GM10266 (cell line): Measurements from ENCODE around the gene C4orf50.
"Not testable (repeated sequence)": the region's sequence is repeated elsewhere in the genome, so short reads cannot be mapped to it uniquely, and the experiment has no call there.

ENCODE experiments used
- DNase-seq: peaks from one replicate; pipeline ENCODE4 v3.0.0; 2012; ENCODE audit errors: extremely low spot score
- TF ChIP-seq, protein P1 (sequence below): IDR thresholded peaks from 2 replicates; pipeline ENCODE4 v1.5.1; 2012; ENCODE audit warnings: mild to moderate bottlenecking, low read depth; ENCODE audit not compliant: control insufficient read depth, insufficient read depth; ENCODE audit errors: missing control alignments

Gene C4orf50

DNA sequence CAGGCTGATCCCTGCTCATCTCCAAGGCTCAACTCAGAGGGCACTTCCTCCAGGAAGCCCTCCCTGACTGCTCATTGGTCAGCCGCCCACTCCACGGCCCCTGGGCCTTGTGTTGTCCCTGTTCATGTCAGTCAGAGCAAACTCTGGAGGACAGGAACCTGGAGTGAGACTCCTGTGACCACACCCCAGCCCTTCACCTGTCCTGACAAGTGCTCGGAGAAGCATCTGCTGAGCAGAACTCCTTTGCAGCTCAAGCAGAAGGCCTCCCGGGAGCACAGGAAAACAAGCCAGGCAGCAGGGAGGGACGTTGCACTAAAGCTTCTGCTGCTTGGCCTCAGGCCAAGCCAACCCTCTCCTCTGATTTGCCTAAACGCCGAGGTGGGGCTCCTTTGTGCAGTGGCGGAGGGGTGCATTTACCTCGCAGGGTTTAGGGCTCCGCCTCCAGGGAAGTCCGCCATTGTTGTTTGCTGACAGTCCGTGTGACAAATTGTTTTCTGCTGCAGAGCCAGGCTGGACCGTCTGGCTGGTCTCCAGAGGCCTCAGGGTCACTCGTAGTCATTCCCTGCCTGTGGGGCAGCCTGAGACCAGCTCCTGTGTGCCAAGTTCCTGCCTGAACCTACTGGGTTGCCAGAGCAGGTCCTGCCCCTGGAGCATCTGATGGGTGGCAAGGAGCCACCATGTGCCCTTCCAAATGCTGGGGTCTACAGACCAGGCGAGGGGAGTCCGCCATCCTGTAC is 61.8 kb downstream of the C4orf50 start:
- DNase-seq = no peak
- TF ChIP-seq, protein P1, sequence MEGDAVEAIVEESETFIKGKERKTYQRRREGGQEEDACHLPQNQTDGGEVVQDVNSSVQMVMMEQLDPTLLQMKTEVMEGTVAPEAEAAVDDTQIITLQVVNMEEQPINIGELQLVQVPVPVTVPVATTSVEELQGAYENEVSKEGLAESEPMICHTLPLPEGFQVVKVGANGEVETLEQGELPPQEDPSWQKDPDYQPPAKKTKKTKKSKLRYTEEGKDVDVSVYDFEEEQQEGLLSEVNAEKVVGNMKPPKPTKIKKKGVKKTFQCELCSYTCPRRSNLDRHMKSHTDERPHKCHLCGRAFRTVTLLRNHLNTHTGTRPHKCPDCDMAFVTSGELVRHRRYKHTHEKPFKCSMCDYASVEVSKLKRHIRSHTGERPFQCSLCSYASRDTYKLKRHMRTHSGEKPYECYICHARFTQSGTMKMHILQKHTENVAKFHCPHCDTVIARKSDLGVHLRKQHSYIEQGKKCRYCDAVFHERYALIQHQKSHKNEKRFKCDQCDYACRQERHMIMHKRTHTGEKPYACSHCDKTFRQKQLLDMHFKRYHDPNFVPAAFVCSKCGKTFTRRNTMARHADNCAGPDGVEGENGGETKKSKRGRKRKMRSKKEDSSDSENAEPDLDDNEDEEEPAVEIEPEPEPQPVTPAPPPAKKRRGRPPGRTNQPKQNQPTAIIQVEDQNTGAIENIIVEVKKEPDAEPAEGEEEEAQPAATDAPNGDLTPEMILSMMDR = no peak

DNA sequence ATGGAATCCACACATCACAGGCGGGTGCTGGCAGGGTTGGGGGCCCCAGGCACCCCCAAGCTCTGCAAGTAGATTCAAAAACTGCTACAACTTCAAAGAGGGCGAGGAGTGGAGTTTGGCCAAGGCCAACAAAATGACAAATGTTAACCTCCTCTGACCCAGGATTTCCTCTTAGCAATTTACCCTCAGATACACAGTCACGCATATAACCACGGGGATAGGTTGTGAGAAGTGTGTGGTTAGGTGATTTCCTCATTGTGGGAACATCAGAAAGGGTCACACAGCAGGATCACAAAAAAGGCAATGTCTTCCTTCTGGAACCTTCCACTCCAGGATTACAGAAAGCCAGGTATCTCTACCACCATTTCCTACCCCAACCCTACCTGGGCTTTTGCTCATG is 62.4 kb downstream of the C4orf50 start:
- TF ChIP-seq, protein P1 = no peak
- DNase-seq = no peak

DNA sequence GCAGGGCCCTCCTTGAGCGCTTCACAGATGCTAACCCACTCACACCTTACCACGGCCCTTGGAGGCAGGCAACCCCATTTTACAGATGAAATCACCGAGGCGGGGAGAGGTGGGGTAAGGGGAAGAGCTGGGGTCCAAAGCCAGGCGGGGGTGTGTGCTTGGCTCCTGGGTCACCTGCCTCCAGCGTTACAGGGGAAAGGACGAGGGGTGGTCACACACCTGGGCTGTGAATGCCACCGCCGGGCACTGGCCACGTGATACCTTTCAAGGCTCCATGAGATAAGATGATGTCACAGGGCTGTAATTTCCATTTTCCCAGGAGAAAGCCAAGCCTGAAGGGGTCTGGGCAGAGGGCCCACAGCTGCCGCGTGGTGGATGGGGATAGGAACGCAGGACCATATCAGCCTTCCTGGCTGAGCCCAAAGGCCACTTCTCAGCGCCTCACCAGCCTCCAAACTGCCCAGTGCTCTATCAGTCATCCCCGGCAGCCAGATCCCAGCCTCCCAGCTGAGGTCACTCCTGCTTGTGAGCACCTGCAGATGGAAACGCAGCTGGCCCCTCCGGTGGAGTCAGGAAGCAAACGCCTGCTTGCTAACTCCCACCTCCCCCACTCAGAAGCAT is 62.9 kb downstream of the C4orf50 start:
- TF ChIP-seq, protein P1 = no peak
- no peak for DNase-seq

DNA sequence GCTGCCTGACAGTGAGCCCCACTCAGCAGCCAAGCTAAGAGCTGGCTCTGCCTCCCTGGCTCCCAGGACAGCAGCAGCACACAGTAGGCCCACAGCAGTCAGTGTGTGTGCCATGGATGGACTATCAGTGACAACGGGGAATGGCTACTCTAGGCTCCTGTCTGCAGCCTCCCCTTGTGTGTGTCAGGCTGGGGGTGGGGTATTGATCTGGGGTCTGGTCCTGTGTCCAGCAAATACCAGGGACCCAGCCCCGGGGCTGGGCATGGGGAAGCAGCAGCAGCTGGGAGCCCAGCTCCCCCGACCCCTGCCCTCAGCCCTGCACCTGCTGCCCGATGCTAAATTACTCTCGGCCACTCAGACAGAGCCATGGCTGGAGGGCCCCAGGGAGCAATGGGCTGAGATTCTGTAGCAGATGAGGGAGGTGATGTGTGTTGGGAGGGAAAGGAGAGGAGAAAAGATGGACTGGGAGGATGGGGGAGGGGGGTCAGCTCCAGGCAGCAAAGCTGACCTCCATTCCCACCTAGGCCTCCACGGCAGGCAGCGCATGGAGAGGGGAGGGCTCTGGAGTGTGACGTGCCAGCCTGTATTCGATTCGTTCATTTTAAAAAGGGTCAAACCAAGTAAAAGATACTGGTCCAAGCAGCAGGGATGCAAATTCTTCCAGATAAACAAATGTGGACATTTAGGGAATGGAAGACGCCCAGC is 64.0 kb downstream of the C4orf50 start:
- DNase-seq = no peak
- TF ChIP-seq, protein P1 = no peak

DNA sequence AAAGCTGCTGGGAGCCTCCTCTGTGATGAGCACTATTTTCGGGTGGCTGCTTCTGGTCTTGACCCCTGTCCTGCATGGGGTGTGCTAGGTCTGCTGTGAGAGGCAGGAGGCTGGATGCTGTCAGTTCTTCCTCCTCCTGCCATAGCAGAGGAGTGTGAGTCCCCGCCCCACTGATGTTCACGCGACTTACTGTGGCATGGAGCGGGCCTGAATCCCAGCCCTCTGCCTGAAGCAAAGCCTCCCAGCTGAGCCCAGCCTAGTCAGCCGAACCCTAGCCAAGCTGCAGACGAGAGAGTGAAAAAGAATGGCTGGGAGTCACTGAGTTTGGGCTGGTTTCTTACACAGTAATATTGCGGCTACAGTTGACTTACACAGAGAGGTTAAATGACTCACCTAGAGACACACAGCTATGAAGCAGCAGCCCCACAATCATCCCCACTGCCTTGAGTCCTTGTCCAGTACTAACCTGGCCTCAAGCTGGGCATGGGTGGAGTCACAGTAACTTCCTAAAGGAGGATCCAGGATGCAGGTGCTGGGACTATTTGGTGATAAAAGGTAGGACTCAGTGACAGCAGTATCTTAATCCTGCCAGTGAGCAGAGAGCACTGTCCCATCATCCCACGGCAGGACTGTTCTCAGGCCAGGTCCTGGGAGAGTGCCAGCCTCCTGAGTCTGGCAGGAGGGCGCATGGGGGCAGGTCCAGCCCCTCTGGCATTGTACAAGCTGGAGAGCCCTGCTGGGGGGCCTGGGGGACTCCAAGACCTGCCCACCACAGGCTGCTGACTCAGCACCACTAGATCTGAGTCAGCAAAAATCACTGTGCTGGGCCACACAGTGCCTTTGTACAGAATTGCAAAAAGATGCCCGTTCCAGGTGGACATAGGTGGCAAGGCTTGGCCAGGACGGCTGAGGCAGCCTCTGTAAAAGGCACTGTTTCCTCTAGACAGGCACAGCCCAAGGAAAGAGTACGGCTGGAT is 65.0 kb downstream of the C4orf50 start:
- DNase-seq = no peak
- TF ChIP-seq, protein P1 = no peak

DNA sequence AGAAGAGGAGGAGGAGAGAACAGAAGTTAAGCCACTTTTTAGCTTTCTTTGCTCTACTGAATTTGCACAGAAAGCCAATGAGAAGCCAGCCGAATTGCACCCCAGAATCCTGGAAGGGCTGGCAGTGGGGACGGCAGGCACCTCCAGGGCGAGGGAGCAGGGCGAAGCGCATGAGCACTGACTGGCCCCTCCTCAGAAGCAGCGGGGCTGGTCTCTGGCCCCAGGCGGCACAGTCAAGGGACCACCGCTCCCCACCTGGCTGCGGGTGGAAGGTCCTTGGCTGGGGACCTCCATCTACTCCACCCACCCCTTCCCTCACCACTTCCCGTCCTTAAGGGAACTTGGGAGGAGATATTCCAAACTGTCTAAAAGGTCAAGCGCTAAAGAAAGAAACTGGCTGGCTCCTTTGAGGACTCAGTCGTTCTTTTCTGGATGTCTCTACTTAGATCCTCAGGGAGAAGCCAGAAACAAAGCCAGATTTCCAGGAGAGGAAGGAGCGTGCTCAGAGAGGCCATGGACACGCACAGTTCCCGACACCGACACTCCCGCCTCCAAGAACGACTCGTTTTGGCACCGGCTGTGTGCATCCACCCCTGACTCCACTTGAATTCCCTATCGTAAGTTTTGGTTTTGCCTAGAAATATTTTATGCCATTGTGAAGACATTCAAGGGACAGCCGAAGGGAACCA is 65.8 kb downstream of the C4orf50 start:
- DNase-seq = no peak
- TF ChIP-seq, protein P1 = no peak

DNA sequence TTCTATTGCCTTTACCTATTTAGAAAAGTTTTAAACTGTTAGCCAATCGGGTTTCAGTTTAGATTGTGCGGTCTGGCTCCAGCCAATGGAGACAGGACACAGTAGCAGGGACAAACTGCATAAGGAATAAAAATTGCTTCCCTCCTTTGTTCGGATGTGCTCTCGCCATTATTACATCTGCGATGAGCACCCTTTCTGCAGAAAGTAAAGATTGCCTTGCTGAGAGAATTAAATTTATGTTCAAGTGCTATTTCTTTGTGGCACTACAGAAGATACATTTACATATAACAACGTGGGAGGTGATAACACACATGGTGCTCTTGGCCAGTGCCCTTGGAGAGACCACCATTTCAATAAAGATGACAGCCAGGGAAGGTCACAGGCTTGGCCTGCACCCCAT is 71.6 kb downstream of the C4orf50 start:
- DNase-seq = not testable (repeated sequence)
